ENCODE results near the gene DNALI1. TPM values are rescaled to one million over a fixed set of nuclear protein-coding genes. Genes with fewer than 3 reads are reported as not detected.

DNALI1 gene
- total RNA-seq, 1 donor from 2014 or later = 2.2 TPM

DNA sequence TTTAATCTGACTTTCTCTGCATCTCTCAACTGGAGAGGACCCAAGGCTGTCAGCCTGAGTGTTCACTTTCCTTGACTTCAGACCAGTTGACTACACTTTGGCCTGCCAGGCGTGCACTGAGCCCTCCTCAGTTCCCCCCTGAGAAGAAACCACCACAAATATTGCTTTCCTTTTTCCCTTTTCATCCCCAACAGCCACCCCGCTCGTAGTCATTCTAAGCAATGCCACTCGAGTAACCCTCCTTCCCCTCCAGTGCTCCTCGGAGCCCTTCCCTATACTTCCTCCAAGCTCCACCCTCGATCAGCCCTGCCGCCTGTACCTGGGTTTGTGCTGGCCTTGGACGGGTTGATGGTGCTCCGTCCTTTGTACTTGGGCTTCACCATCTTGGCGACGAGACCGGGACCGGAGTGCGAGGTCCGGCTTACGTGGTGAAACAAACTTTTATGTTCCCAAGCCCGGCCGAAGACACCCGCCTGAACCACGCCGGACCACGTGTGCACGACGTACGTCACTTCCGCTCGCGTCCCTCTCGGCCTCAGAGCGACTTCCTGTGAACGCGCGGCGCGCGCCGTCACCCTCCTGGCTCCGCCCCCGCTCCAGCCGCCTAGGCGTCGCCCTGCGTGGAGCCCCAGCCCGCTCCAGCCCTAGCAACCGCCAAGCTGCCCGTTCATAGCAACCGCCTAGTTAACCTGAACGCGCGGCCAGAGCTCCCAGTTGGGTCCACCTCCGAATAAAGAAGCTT, 38.9 kb downstream of the DNALI1 start, which contains the start of gene GNL2:
Gene GNL2 (minus strand): TSS at position 498 of the 742 bp plus-strand sequence. CDS start 115 bp downstream, at position 383.
- TF ChIP-seq, protein P1, sequence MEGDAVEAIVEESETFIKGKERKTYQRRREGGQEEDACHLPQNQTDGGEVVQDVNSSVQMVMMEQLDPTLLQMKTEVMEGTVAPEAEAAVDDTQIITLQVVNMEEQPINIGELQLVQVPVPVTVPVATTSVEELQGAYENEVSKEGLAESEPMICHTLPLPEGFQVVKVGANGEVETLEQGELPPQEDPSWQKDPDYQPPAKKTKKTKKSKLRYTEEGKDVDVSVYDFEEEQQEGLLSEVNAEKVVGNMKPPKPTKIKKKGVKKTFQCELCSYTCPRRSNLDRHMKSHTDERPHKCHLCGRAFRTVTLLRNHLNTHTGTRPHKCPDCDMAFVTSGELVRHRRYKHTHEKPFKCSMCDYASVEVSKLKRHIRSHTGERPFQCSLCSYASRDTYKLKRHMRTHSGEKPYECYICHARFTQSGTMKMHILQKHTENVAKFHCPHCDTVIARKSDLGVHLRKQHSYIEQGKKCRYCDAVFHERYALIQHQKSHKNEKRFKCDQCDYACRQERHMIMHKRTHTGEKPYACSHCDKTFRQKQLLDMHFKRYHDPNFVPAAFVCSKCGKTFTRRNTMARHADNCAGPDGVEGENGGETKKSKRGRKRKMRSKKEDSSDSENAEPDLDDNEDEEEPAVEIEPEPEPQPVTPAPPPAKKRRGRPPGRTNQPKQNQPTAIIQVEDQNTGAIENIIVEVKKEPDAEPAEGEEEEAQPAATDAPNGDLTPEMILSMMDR (IDR thresholded peaks at IDR 0.05) = no peak
- peaks cover 5 to 15% of the 10 kb centered on the region in 2 donors for H3K4me1 ChIP-seq
- peak; percentile 86 to 98 for DNase-seq (ENCODE audit: low spot score in 2 of 2)
- no peaks in the 10 kb centered on the region for H3K9me3 ChIP-seq
- intact Hi-C loops (cut with DNase I) = loop anchor here (1.0 to 5.0 kb wide), 7 partner anchors 41 to 263 kb away; partner anchors contain the start of genes C1orf122, MEAF6, MTF1 and SNIP1
- H3K27me3 ChIP-seq = no peaks in the 10 kb centered on the region
- peak within 1 kb of the TSS; percentile 81 to 82 for H3K27ac ChIP-seq
- peaks cover 20 to 28% of the 10 kb centered on the region in 2 donors for H3K36me3 ChIP-seq
- H3K4me3 ChIP-seq = peak within 1 kb of the TSS; percentile 78 to 80

DNA sequence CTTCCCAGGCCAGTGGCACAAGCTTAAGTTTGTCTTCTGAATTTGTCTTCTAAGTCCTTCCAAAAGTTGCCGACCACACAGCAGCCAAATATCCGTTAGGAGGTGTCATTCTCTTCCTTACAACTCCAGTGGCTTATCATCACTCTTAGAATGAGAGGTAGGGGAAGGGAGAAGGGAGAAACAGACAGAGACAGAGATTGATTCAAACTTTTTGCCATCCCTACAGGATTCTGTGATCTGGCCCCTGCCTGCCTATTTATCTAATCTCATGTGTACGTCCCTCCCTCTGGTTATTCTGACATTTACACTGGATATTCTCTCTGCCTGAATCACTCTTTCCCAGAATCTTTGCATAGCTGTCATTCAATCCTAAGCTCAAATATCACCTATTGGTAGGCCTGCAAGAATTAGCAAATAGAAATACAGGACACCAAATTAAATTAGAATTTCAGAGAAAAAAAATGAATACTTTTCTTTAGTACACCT, 39.5 kb downstream of the DNALI1 start:
- Histone ChIP-seq H3K9me3 (no peaks in the 10 kb centered on the region), H3K27me3 (no peaks in the 10 kb centered on the region), H3K4me3 (peak overlapping the region; percentile 78 to 80), H3K36me3 (peaks cover 14 to 22% of the 10 kb centered on the region in 2 donors), H3K4me1 (peaks cover 5 to 15% of the 10 kb centered on the region in 2 donors), H3K27ac (peak overlapping the region; percentile 77 to 82)
- intact Hi-C loops (cut with DNase I) = loop anchor here (1.0 to 5.0 kb wide), 5 partner anchors 42 to 263 kb away; partner anchors contain the start of genes C1orf122, MTF1, SNIP1 and YRDC
- no peak for DNase-seq (ENCODE audit: low spot score in 2 of 2)
- TF ChIP-seq, protein P1 (IDR thresholded peaks at IDR 0.05) = no peak

DNA sequence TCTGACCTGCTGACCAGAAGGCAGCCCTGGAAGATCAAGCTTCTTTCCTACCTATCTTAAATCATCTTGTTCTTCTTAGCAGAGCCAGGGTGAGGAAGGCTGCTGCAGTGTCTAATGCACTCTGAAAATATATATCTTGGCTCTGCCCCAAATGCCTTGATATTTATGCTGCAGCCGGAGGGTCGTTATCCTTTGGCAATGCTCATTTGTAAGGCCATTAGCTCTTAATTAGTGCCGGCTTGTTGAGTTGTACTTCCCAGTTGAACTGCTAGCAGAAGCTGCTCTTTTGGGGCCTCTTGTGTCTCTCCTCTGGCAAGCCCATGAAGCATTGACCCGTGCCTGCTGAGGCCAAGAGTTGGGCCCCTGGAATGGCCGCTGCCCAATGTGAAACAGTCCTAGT, 43.2 kb downstream of the DNALI1 start:
- Histone ChIP-seq H3K27ac (no peak overlapping the region), H3K9me3 (no peaks in the 10 kb centered on the region), H3K36me3 (no peaks in the 10 kb centered on the region), H3K4me1 (peaks cover 0 to 6% of the 10 kb centered on the region in 2 donors), H3K27me3 (no peaks in the 10 kb centered on the region), H3K4me3 (no peak overlapping the region)
- DNase-seq (ENCODE audit: low spot score in 2 of 2) = no peak
- TF ChIP-seq, protein P1 (IDR thresholded peaks at IDR 0.05) = no peak
- intact Hi-C loops (cut with DNase I) = loop anchor here (5.0 kb wide), 2 partner anchors 128 to 207 kb away; partner anchors contain the start of genes C1orf122, YRDC and ZC3H12A

DNA sequence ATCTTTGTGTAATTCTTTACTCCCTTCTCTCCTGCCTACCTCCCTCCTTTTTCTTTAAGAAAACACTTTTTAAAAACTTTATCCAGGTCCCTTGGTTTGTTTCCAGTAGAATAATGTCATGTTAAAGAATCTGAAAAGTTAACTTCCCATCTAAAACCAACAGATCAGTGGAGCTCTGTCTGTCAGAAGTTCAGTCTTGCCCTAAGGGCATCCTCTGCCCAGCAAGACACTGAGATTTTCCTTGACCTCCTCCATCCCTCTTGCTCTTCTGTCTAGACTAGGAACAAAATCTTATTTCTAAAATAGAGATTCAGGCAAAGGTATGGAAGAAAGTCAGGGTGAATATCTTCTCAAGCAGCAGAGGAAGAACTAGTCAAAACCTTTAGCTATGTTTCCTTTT, 44.7 kb downstream of the DNALI1 start:
- no peaks in the 10 kb centered on the region for H3K27me3 ChIP-seq
- TF ChIP-seq, protein P1 (IDR thresholded peaks at IDR 0.05) = no peak
- intact Hi-C loops (cut with DNase I) = no loop called here
- H3K4me1 ChIP-seq = peaks cover 0 to under 1% of the 10 kb centered on the region in 2 donors
- no peaks in the 10 kb centered on the region for H3K36me3 ChIP-seq
- no peak for DNase-seq (ENCODE audit: low spot score in 2 of 2)
- H3K27ac ChIP-seq = no peak overlapping the region
- no peak overlapping the region for H3K4me3 ChIP-seq
- no peaks in the 10 kb centered on the region for H3K9me3 ChIP-seq

DNA sequence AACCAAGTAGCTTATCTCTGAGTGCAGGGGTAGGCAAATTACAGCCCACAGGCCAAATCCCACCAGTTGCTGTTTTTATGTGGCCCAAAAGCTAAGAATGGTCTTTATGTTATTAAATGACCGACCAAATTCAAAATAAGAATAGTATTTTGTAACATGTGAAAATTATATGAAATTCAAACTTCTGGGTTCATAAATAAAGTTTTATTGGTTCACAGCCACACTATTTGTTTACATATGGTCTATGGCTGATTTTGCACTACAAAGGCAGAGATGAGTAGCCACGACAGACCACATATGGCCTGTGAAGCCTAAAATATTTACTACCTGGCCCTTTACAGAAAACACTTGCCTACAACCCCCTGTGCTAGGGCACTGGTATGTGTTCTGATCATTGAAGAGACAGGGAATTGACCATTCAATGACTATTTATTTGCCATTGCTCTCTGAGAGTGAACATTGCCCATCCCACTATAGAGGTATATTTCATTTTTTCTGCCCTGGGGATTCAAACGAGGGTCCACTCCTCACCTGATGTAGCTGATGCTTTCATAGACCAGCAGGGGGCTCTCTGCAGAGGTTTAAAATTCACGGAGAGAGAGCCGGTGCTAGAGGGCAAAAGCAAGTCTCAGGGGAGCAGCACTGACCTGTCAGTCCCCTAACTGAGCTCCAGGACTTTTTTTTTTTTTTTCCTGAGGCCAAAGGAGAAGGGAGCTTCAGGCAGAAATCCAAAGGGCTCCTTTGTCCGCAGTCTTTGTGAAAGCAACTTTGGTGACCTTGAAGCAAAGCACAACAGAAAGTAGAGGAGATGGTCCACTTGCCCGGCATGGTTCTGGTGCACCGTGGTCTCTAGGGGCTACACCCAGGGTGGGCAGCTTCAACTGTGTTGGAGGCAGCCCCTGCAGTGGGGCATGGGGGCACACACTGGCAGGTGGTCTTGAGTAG, 46.3 kb downstream of the DNALI1 start:
- H3K36me3 ChIP-seq = no peaks in the 10 kb centered on the region
- TF ChIP-seq, protein P1 (IDR thresholded peaks at IDR 0.05) = peak; percentile 28 to 51 (median 34)
- intact Hi-C loops (cut with DNase I) = no loop called here
- no peaks in the 10 kb centered on the region for H3K4me1 ChIP-seq
- no peak overlapping the region for H3K27ac ChIP-seq
- no peaks in the 10 kb centered on the region for H3K27me3 ChIP-seq
- no peak overlapping the region for H3K4me3 ChIP-seq
- no peak for DNase-seq (ENCODE audit: low spot score in 2 of 2)
- no peaks in the 10 kb centered on the region for H3K9me3 ChIP-seq
